T47D (cell line): ENCODE results near the gene HSBP1L1.

ENCODE experiments used
- DNase-seq, 2 experiments: peaks; one replicate each; pipeline versions ENCODE4 v3.0.0 to v3.0.0-alpha.2; 2011 to 2012; ENCODE audit warnings: low read depth in 1 of 2, low spot score in 1 of 2
- JUND ChIP-seq: IDR thresholded peaks from 2 replicates; pipeline ENCODE4 v1.6.1; 2012; ENCODE audit warnings: low read depth
- in situ Hi-C: cut with HindIII; loops from 2 replicates; pipeline ENCODE4 v1.10.0; 2016; ENCODE audit warnings: low sequenced_read_pairs, low pct_unique_long_range_greater_than_20kb

HSBP1L1 gene

GRCh38 chr18:79962311-79962710 lies 2.1 kb upstream of the HSBP1L1 start:
- no peak for TF ChIP-seq JUND
- DNase-seq, result peak; percentile 67 to 78
- in situ Hi-C loops, result no loop called here

- in situ Hi-C loops, result no loop called here
- TF ChIP-seq JUND, result no peak
- DNase-seq, result no peak
Measured at GRCh38 chr18:79962835-79963657, 1.4 kb upstream of the HSBP1L1 start.

GRCh38 chr18:79963658-79964329 lies 649 bp upstream of the HSBP1L1 start:
- no peak for DNase-seq
- TF ChIP-seq JUND, result no peak
- in situ Hi-C loops, result no loop called here

GRCh38 chr18:79965119-79965902 lies 868 bp downstream of the HSBP1L1 start:
- DNase-seq, result peak; percentile 37 to 75
- in situ Hi-C loops, result no loop called here
- no peak for TF ChIP-seq JUND

GRCh38 chr18:79970419-79971133 lies 6.1 kb downstream of the HSBP1L1 start:
- no peak for DNase-seq
- in situ Hi-C loops, result no loop called here
- TF ChIP-seq JUND, result no peak

- in situ Hi-C loops, result no loop called here
- no peak for TF ChIP-seq JUND
Measured at GRCh38 chr18:79971211-79971952, 6.9 kb downstream of the HSBP1L1 start.

GRCh38 chr18:79971986-79972385 lies 7.5 kb downstream of the HSBP1L1 start:
- no peak for TF ChIP-seq JUND
- DNase-seq, result no peak
- in situ Hi-C loops, result no loop called here

More at GRCh38 chr18:79971211-79971952, 6.9 kb downstream of the HSBP1L1 start:
- no peak for DNase-seq

GRCh38 chr18:79972720-79973119 lies 8.3 kb downstream of the HSBP1L1 start:
- in situ Hi-C loops, result no loop called here

GRCh38 chr18:79973517-79973916 lies 9.1 kb downstream of the HSBP1L1 start:
- no peak for TF ChIP-seq JUND
- DNase-seq, result peak in 1 of 2 experiments; percentile 35
- in situ Hi-C loops, result no loop called here

More at GRCh38 chr18:79972720-79973119, 8.3 kb downstream of the HSBP1L1 start:
- TF ChIP-seq JUND, result no peak
- no peak for DNase-seq

GRCh38 chr18:79974025-79974654 lies 9.7 kb downstream of the HSBP1L1 start:
- no peak for DNase-seq
- TF ChIP-seq JUND, result no peak
- in situ Hi-C loops, result no loop called here

GRCh38 chr18:79975043-79975442 lies 10.6 kb downstream of the HSBP1L1 start:
- no peak for TF ChIP-seq JUND
- in situ Hi-C loops, result no loop called here
- DNase-seq, result no peak
